ENCODE results near the gene SNX1.

Gene SNX1

GRCh38 chr15:64187396-64188191, 91.8 kb downstream of the SNX1 start:
- ChIA-PET POLR2A (no interaction called here), CTCF (interaction anchor here (0.6 kb wide), 2 partner anchors 12 to 179 kb away, joined by 3 to 5 read pairs; no protein-coding TSS in a partner anchor)
- Histone ChIP-seq H3K4me3 (ENCODE audit: low read depth, low read length) (no peak overlapping the region), H3K9me3 (ENCODE audit: control insufficient read depth, insufficient read depth, low read depth, low read length) (no peaks in the 10 kb centered on the region), H3K4me1 (ENCODE audit: control insufficient read depth, insufficient read depth, low read length) (no peaks in the 10 kb centered on the region; the same call in 1 of the 2 replicates), H3K36me3 (ENCODE audit: control insufficient read depth in 2 of 2, insufficient read depth in 1 of 2, low read length in 2 of 2) (peaks cover 0 to 12% of the 10 kb centered on the region in 2 experiments; a peak in 2 of 3 replicates), H3K27ac (ENCODE audit: extremely low read depth, low read depth, low read length) (no peak overlapping the region)
- TF ChIP-seq BCL11A (tag by site-specific recombination; IDR thresholded peaks at IDR 0.05; ENCODE audit: low read depth), result no peak
- 0 out of 2 replicates have a peak, but pooled peaks have one; percentile 7 for TF ChIP-seq OSR2 (tag by site-specific recombination; IDR thresholded peaks at IDR 0.05)

Data from HEK293 (cell line).